Measurements from ENCODE around the gene DCDC2B.

- TF ChIP-seq CTCF (IDR thresholded peaks at IDR 0.05) = no peak
- no peak for TF ChIP-seq POLR2A (IDR thresholded peaks at IDR 0.05)
- TF ChIP-seq POLR2AphosphoS5 (IDR thresholded peaks at IDR 0.05) = no peak
- no peak for TF ChIP-seq EP300 (IDR thresholded peaks at IDR 0.05)
Observed at GRCh38 chr1:32216566-32216965, 7.7 kb downstream of the DCDC2B start.

All from sigmoid colon (tissue), 4 donors.